BLaER1 (cell line): ENCODE data around the gene ITPRIPL1.
A peak's percentile ranks its signal among the peaks of the same experiment; 100 is the strongest.

Experiments used
- H3K27ac ChIP-seq: shearing (Covaris generic); formaldehyde crosslinking; 2 replicates; pipeline ENCODE4 v1.8.1; 2022
- H3K27me3 ChIP-seq: shearing (Covaris generic); formaldehyde crosslinking; 2 replicates; pipeline ENCODE4 v1.8.1; 2022
- H3K36me3 ChIP-seq: shearing (Covaris generic); formaldehyde crosslinking; 2 replicates; pipeline ENCODE4 v1.8.1; 2022
- H3K4me1 ChIP-seq: shearing (Covaris generic); formaldehyde crosslinking; 2 replicates; pipeline ENCODE4 v1.8.1; 2022
- H3K4me2 ChIP-seq: shearing (Covaris generic); formaldehyde crosslinking; 2 replicates; pipeline ENCODE4 v1.8.1; 2022
- H3K4me3 ChIP-seq: shearing (Covaris generic); formaldehyde crosslinking; 2 replicates; pipeline ENCODE4 v1.8.1; 2022
- H3K9ac ChIP-seq: shearing (Covaris generic); formaldehyde crosslinking; 2 replicates; pipeline ENCODE4 v1.8.1; 2022
- H3K9me3 ChIP-seq: shearing (Covaris generic); formaldehyde crosslinking; 2 replicates; pipeline ENCODE4 v1.8.1; 2022
- H4K20me1 ChIP-seq: shearing (Covaris generic); formaldehyde crosslinking; 2 replicates; pipeline ENCODE4 v1.8.1; 2022
- Cebpa-rat ChIP-seq: shearing (Covaris generic); IDR thresholded peaks from 2 replicates; pipeline ENCODE4 v1.8.1; 2022

ITPRIPL1 gene

DNA sequence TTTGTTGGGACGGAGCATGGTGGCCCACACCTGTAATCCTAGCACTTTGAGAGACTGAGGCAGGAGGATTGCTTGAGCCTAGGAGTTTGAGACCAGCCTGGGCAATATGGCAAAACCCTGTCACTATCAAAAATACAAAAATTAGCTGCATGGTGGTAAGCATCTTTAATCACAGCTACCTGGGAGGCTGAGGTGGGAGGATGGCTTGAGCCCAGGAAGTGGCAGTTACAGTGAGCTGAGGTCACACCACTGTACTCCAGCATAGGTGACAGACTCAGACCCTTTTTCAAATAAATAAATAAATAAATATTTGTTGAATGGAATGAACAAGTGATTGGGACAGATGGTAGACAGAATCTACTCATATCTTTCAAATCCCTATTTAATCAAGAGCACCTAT lies 5.7 kb upstream of the ITPRIPL1 start:
- H3K36me3 ChIP-seq = peaks cover 15% of the 10 kb centered on the region
- no peaks in the 10 kb centered on the region for H3K9me3 ChIP-seq
- peak overlapping the region; percentile 87 for H3K4me3 ChIP-seq
- no peak for TF ChIP-seq Cebpa-rat
- 0 out of 2 replicates have a peak, but pooled peaks cover 5% of the 10 kb centered on the region for H4K20me1 ChIP-seq
- H3K9ac ChIP-seq = peak overlapping the region; percentile 96
- peaks cover 88% of the 10 kb centered on the region for H3K4me1 ChIP-seq
- peak overlapping the region; percentile 89 for H3K4me2 ChIP-seq
- no peaks in the 10 kb centered on the region for H3K27me3 ChIP-seq
- peak overlapping the region; percentile 97 for H3K27ac ChIP-seq

DNA sequence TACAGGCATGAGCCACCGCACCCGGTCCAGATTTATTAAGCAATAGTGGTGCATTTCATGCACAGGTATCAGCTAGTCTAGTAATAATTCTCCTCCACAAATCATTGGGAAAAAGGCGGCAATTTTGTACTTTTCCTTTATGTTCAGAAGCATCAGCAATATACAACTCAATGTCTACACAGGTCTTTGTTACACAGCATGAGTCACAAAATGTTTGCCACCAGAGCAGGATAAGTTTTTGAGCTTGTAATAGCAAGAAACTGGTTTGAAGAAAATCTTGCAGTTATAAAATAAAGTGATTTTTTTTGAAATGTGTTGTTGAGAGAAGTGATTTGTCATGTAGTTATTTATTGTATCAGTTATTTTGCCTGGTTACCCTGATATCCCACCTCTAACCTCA lies 4.8 kb upstream of the ITPRIPL1 start:
- H3K27me3 ChIP-seq = no peaks in the 10 kb centered on the region
- peak overlapping the region; percentile 89 for H3K4me2 ChIP-seq
- H3K9me3 ChIP-seq = no peaks in the 10 kb centered on the region
- peak overlapping the region; percentile 87 for H3K4me3 ChIP-seq
- H3K9ac ChIP-seq = peak overlapping the region; percentile 96
- no peak for TF ChIP-seq Cebpa-rat
- peaks cover 15% of the 10 kb centered on the region for H3K36me3 ChIP-seq
- peaks cover 85% of the 10 kb centered on the region for H3K4me1 ChIP-seq
- H3K27ac ChIP-seq = peak overlapping the region; percentile 97
- H4K20me1 ChIP-seq = 0 out of 2 replicates have a peak, but pooled peaks cover 1% of the 10 kb centered on the region

DNA sequence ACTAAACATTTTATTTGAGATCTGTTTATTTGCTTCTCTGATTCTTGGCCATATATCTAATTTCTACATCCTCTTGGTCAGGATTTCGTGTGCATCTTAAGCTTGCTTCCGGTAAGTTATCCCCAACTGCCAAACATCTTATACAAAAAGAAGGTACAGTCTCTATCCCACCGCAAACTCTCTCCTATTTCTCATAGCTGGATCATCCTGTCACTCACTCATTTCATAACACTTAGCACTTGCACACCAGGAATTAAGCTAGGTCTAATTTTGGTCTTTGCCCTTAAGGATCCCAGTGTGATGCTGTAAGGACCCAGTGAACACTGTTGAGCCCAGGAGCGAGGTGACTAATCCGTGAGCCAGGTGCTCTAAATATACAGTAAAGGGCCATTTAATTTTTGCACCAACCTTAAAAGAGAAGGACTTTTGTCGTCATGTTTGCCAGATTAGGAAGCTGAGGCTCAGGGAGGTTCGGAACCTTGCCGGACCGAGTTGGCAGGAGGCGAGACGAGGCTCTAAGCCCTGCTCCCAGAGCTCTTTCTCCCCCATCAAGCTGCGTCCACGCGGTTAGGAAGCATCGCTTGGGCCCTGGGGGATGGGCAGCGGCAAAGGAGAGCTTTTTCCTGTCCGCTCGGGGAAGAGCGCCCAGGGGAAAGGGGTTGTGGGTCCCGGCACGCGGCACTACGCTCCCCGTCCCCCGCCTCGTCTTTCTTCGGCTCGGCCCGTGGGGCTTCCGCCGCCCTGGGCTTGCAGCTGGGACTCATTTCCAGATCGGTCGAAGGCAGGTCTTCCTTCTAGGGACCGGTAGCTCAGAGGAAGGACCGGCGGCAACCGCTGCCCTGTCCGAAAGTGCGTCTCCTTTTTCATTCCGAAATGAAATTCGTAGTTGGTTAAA lies 4.1 kb upstream of the ITPRIPL1 start:
- no peak for TF ChIP-seq Cebpa-rat
- Histone ChIP-seq H3K9me3 (no peaks in the 10 kb centered on the region), H3K4me3 (peak overlapping the region; percentile 87), H3K4me2 (peak overlapping the region; percentile 89), H3K27ac (peak overlapping the region; percentile 97), H3K27me3 (no peaks in the 10 kb centered on the region), H4K20me1 (no peaks in the 10 kb centered on the region), H3K9ac (peak overlapping the region; percentile 96), H3K4me1 (peaks cover 80% of the 10 kb centered on the region), H3K36me3 (peaks cover 15% of the 10 kb centered on the region)

DNA sequence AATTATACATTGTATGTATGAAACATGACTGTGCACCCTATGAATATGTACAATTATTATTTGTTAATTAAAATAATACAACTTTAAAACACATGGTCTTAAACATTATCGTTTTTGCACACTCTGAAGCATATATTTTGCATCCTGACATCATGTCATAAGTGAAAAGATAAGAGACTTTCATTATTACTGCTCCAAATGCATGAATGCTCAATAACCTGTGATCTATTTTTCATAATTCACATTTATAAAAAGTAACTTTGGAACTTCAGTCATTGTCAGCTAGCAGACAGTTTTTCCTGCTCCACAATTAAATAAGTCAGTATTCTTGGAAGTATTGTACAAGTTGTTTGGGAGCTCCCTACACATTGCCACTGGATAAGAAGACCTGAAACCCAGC lies 1.3 kb upstream of the ITPRIPL1 start:
- H3K27ac ChIP-seq = 0 out of 2 replicates have a peak overlapping the region, but pooled peaks have one; percentile 89
- H3K9ac ChIP-seq = no peak overlapping the region
- no peak overlapping the region for H3K4me3 ChIP-seq
- peaks cover 24% of the 10 kb centered on the region for H3K36me3 ChIP-seq
- no peaks in the 10 kb centered on the region for H3K27me3 ChIP-seq
- no peaks in the 10 kb centered on the region for H3K9me3 ChIP-seq
- TF ChIP-seq Cebpa-rat = no peak
- 0 out of 2 replicates have a peak, but pooled peaks cover 19% of the 10 kb centered on the region for H4K20me1 ChIP-seq
- H3K4me1 ChIP-seq = peaks cover 75% of the 10 kb centered on the region
- peak overlapping the region; percentile 89 for H3K4me2 ChIP-seq

DNA sequence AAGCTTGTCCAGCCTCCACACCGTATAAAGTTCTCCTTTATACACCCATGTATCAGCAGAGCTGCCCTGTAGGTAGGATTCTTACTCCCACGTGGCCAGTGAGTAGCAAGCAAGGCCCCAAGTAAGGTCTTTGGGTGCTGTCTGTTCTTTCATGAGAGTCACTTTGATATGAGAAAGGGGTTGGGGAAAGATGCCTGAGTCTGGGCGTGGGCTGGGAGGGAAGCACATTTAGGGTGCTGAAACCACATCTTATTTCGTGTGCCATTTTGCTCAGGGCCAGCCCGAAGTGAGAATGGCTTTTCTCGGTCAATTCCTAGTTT lies 436 bp upstream of the ITPRIPL1 start:
- Histone ChIP-seq H3K9ac (peak overlapping the region; percentile 92), H3K27me3 (no peaks in the 10 kb centered on the region), H3K36me3 (peaks cover 29% of the 10 kb centered on the region), H3K4me1 (peaks cover 72% of the 10 kb centered on the region), H3K9me3 (no peaks in the 10 kb centered on the region), H3K4me2 (peak overlapping the region; percentile 89), H3K4me3 (peak overlapping the region; percentile 88), H4K20me1 (peaks cover 23% of the 10 kb centered on the region; the same call in 1 of the 2 replicates), H3K27ac (peak overlapping the region; percentile 89)
- TF ChIP-seq Cebpa-rat = no peak

DNA sequence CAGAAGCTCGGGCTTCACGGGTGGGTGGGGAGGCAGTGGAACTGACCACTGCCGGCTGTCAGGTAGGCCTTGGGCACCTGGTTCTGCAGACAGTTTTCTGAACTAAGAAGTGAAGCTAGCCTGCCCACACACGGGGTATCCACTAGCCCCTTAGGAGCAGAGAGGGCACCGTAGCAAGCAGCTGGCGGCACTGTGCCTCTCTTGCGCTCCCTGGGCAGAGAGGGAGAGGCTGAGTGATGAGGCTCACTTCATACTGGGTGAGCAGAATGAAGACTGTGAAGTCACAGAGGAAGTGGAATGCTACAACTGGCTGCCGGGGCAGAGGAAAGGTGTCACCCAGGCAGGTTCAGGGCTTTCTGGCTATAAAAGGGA lies 753 bp downstream of the ITPRIPL1 start:
- peak overlapping the region; percentile 89 for H3K4me2 ChIP-seq

DNA sequence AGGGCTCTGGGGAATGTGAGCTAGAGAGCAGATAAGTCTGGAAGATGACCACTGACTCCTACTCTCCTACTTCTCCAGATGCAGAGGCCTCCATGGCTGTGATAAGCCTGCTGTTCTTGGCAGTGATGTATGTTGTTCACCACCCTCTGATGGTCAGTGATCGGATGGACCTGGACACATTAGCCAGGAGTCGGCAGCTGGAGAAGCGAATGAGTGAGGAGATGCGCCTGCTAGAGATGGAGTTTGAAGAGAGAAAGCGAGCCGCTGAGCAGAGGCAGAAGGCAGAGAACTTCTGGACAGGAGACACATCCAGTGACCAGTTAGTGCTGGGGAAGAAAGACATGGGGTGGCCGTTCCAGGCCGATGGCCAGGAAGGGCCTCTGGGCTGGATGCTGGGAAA lies 1.4 kb downstream of the ITPRIPL1 start:
- Histone ChIP-seq H3K27ac (peak overlapping the region; percentile 89), H4K20me1 (peaks cover 26% of the 10 kb centered on the region; the same call in 1 of the 2 replicates), H3K9ac (peak overlapping the region; percentile 92; the same call in 1 of the 2 replicates), H3K9me3 (no peaks in the 10 kb centered on the region), H3K27me3 (no peaks in the 10 kb centered on the region), H3K4me3 (peak overlapping the region; percentile 88), H3K36me3 (peaks cover 33% of the 10 kb centered on the region), H3K4me2 (peak overlapping the region; percentile 89), H3K4me1 (peaks cover 65% of the 10 kb centered on the region)
- no peak for TF ChIP-seq Cebpa-rat

More for the DNA sequence above, 753 bp downstream of the ITPRIPL1 start:
- H3K9ac ChIP-seq = peak overlapping the region; percentile 92
- peaks cover 65% of the 10 kb centered on the region for H3K4me1 ChIP-seq
- TF ChIP-seq Cebpa-rat = no peak
- peak overlapping the region; percentile 88 for H3K4me3 ChIP-seq
- H3K27me3 ChIP-seq = no peaks in the 10 kb centered on the region
- no peaks in the 10 kb centered on the region for H3K9me3 ChIP-seq
- H3K36me3 ChIP-seq = peaks cover 33% of the 10 kb centered on the region
- H4K20me1 ChIP-seq = peaks cover 26% of the 10 kb centered on the region; the same call in 1 of the 2 replicates
- peak overlapping the region; percentile 89 for H3K27ac ChIP-seq

DNA sequence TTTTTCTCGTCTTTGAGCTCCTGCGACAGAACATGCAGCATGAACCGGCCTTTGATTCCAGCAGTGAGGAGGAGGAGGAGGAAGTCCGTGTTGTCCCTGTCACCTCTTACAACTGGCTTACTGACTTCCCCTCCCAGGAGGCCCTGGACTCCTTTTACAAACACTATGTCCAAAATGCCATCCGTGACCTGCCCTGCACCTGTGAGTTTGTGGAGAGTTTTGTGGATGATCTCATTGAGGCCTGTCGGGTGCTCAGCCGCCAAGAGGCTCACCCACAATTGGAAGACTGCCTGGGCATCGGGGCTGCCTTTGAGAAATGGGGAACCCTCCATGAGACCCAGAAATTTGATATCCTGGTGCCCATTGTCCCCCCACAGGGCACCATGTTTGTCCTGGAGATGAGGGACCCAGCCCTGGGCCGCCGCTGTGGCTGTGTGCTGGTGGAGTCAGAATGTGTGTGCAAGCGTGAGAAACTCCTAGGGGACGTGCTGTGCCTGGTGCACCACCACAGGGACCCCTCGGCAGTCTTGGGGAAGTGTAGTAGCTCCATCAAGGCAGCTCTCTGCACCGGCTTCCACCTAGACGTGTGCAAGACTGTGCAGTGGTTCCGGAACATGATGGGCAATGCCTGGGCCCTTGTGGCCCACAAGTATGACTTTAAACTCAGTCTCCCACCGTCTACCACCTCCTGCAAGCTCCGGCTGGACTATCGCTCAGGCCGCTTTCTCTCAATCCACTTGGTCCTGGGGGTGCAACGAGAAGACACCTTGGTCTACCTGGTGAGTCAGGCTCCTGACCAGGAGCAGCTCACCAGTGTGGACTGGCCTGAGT lies 2.1 kb downstream of the ITPRIPL1 start:
- Histone ChIP-seq H3K36me3 (peaks cover 33% of the 10 kb centered on the region), H3K9ac (0 out of 2 replicates have a peak overlapping the region, but pooled peaks have one; percentile 92), H3K4me3 (no peak overlapping the region; the same call in 1 of the 2 replicates), H3K27ac (0 out of 2 replicates have a peak overlapping the region, but pooled peaks have one; percentile 89), H4K20me1 (peaks cover 26% of the 10 kb centered on the region; the same call in 1 of the 2 replicates), H3K27me3 (no peaks in the 10 kb centered on the region), H3K4me2 (peak overlapping the region; percentile 89), H3K9me3 (no peaks in the 10 kb centered on the region), H3K4me1 (peaks cover 62% of the 10 kb centered on the region)
- TF ChIP-seq Cebpa-rat = no peak

DNA sequence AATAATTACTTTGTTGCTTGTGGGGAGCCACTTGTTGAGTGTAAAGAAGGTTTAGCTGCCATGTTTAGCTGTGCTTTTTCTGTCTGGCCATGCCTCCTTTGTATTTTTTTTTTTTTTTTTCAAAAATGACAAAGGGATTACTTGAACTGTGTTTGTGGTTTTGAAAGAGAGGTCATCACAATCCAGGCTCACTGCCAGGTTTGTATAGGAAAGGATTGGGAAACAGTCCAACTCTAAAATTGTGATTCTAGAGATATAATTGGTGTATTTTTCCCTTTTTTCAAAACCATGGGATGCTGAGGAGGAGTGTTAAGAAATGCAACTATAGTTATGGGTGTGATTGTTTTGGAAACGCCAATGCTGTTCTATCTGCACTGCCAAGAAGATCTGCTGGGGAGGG lies 4.3 kb downstream of the ITPRIPL1 start:
- Histone ChIP-seq H4K20me1 (peaks cover 26% of the 10 kb centered on the region; the same call in 1 of the 2 replicates), H3K27me3 (no peaks in the 10 kb centered on the region), H3K4me2 (no peak overlapping the region), H3K27ac (no peak overlapping the region), H3K36me3 (peaks cover 33% of the 10 kb centered on the region), H3K4me3 (no peak overlapping the region), H3K9ac (no peak overlapping the region), H3K9me3 (no peaks in the 10 kb centered on the region), H3K4me1 (peaks cover 47% of the 10 kb centered on the region)
- no peak for TF ChIP-seq Cebpa-rat
